B cell (primary cell): ENCODE results near the gene PAQR5.

Source experiments
- EZH2 ChIP-seq: IDR thresholded peaks from 2 replicates; pipeline ENCODE4 v1.6.1; 2012; ENCODE audit warnings: borderline replicate concordance, low read depth, mild to moderate bottlenecking, moderate library complexity, low read length; ENCODE audit not compliant: insufficient read depth, poor library complexity, severe bottlenecking
- TF ChIP-seq, protein P1 (sequence below): fragments of 200-600 bp; IDR thresholded peaks from one replicate; pipeline ENCODE4 v1.8.0; 2022; ENCODE audit warnings: antibody characterized with exemption, mild to moderate bottlenecking

DNA sequence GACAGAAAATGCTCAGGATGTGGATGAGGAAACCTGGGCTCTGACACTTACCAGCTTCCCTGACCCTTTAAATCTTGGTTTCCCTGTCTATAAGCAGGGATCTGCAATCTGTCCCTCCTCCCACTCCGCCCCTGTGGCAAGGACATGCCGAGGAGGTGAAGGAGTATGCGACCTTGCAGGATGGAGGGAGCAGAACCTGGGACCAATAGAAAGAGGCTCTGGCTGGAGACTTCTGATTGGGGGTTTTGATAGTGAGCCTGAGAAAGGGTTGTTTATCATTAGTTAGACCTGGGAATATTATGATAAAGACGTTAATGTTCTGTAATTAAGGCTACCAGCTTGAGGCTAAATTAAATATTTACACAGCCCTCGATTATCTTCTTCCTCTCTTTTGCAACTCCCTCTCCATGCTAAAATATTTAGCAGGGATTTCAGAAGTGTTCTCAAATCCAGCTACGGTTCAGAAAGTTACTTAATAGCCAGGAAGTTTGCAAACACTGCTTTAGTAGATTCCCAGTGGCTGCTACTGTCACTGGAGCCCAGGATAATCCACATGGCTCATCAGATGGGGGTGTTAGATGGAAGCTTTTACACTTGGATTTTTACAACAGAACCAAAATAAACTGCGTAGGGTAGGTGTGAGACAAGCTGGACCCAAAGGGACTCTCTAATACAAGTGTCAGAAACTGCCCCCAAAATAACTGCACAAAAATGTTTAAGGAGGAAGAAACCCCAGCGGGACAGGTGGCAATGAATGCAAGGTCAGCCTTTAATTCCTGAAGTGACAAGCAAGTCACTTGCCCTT lies 9.2 kb upstream of the PAQR5 start:
- TF ChIP-seq, protein P1, sequence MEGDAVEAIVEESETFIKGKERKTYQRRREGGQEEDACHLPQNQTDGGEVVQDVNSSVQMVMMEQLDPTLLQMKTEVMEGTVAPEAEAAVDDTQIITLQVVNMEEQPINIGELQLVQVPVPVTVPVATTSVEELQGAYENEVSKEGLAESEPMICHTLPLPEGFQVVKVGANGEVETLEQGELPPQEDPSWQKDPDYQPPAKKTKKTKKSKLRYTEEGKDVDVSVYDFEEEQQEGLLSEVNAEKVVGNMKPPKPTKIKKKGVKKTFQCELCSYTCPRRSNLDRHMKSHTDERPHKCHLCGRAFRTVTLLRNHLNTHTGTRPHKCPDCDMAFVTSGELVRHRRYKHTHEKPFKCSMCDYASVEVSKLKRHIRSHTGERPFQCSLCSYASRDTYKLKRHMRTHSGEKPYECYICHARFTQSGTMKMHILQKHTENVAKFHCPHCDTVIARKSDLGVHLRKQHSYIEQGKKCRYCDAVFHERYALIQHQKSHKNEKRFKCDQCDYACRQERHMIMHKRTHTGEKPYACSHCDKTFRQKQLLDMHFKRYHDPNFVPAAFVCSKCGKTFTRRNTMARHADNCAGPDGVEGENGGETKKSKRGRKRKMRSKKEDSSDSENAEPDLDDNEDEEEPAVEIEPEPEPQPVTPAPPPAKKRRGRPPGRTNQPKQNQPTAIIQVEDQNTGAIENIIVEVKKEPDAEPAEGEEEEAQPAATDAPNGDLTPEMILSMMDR, result no peak
- TF ChIP-seq EZH2, result no peak
